OCI-LY3 (cell line): ENCODE results near the gene UPF1.

Source experiments
- H2AFZ ChIP-seq: fragments of 200-600, 300-600 bp; shearing (Covaris generic); 2 replicates; pipeline ENCODE4 v1.6.0; 2014; ENCODE audit warnings: antibody characterized with exemption, low read depth, low read length
- H3K27ac ChIP-seq: fragments of 200-600, 300-600 bp; sonication (generic); 2 replicates; pipeline ENCODE4 v1.5.1; 2014; ENCODE audit warnings: mild to moderate bottlenecking, low read length, moderate library complexity, mixed read lengths
- H3K27me3 ChIP-seq: fragments of 200-600, 300-600 bp; sonication (generic); 2 replicates; pipeline ENCODE4 v1.6.1; 2014; ENCODE audit warnings: low read depth, low read length, mixed read lengths
- H3K36me3 ChIP-seq: fragments of 200-600, 300-600 bp; sonication (generic); replicated peaks from 2 replicates; pipeline ENCODE3; 2014; ENCODE audit warnings: low read depth, low read length, mixed read lengths
- H3K4me1 ChIP-seq: fragments of 300-600, 200-600 bp; sonication (generic); 2 replicates; pipeline ENCODE4 v1.6.1; 2014; ENCODE audit warnings: low read length, mixed read lengths
- H3K4me2 ChIP-seq: fragments of 200-600, 300-600 bp; sonication (generic); 2 replicates; pipeline ENCODE4 v1.6.1; 2014; ENCODE audit warnings: low read length, mixed read lengths
- H3K4me3 ChIP-seq: fragments of 300-600, 200-600 bp; sonication (generic); 2 replicates; pipeline ENCODE4 v1.5.1; 2014; ENCODE audit warnings: antibody characterized with exemption, mild to moderate bottlenecking, low read length, moderate library complexity
- H3K79me2 ChIP-seq: fragments of 300-600, 200-600 bp; shearing (Covaris generic); 2 replicates; pipeline ENCODE4 v1.6.1; 2014; ENCODE audit warnings: mild to moderate bottlenecking, low read length, mixed read lengths
- H3K9ac ChIP-seq: fragments of 300-600, 200-600 bp; shearing (Covaris generic); 2 replicates; pipeline ENCODE4 v1.6.0; 2014; ENCODE audit warnings: mild to moderate bottlenecking, low read length, moderate library complexity
- H3K9me3 ChIP-seq: fragments of 200-600, 300-600 bp; shearing (Covaris generic); 2 replicates; pipeline ENCODE4 v1.6.1; 2014; ENCODE audit warnings: low read length, mixed read lengths; ENCODE audit not compliant: insufficient read depth
- H4K20me1 ChIP-seq: fragments of 200-600, 300-600 bp; sonication (generic); 2 replicates; pipeline ENCODE4 v1.6.1; 2016; ENCODE audit warnings: low read length, mixed read lengths; ENCODE audit not compliant: insufficient read depth
- EZH2phosphoT487 ChIP-seq: fragments of 200-600 bp; shearing (Covaris generic); IDR thresholded peaks from 2 replicates; pipeline ENCODE4 v1.6.1; 2018; ENCODE audit warnings: antibody characterized with exemption, mixed run types, low read depth
- TF ChIP-seq, protein P1 (sequence below): fragments of 200-600, 300-600 bp; sonication (generic); IDR thresholded peaks from 2 replicates; pipeline ENCODE4 v1.5.1; 2014; ENCODE audit warnings: antibody characterized with exemption, low read length, low read depth

Gene UPF1

GRCh38 chr19:18796239-18796638 is 35.5 kb upstream of the UPF1 start:
- H3K4me2 ChIP-seq, result no peak overlapping the region

DNA sequence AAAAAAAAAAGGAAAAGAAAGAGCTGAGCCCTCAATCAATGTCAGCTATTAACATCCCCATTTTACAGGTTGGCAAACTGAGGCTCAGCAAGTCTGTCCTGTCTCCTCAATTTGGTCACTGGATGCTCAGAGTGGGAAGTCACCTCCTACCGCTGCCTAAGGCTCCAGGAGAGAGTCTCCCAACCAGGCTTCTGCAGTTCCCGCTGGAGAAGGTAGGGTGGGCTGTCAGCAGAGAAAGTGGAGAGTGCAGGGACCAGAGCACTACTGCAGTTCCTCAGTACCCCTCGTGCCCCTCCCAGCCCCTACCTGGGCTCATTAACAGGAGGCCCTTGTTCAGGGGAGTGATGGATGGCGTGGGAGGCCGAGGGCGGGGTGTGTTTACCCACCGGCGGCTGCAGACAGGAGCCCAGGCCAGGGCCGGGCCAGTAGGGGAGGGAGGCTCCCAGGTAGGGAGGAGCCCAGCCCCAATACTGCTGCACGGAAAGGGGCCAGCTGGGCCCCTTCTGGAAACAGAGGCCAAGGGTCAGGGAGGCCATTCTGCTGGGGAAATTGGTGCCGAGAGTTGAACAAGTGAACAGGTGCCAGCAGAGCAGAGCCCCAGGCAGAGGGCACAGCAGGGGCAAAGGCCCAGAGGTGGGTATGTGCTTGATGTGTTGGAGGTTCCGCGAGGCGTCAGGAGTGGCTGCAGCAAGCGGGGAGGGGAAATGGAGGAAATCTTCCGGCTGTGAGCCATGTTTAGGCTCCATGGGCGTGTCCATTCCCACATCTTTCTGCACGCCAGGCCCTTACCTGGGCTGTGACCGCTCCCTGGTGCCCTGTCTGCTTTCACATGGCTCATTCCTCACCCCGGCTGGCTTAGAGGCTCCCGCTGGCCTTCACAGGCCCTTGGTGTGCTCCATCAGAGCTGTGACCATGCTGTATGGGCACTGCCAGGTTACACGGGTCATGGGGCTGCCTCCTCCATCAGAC is 33.1 kb upstream of the UPF1 start:
- Histone ChIP-seq H3K27me3 (peaks cover 41% of the 10 kb centered on the region), H4K20me1 (no peaks in the 10 kb centered on the region), H3K27ac (no peak overlapping the region), H3K4me1 (no peaks in the 10 kb centered on the region), H3K9ac (no peak overlapping the region), H3K36me3 (no peaks in the 10 kb centered on the region), H3K9me3 (no peaks in the 10 kb centered on the region), H3K4me3 (no peak overlapping the region), H3K79me2 (no peaks in the 10 kb centered on the region), H2AFZ (no peak overlapping the region), H3K4me2 (no peak overlapping the region)
- TF ChIP-seq, protein P1, sequence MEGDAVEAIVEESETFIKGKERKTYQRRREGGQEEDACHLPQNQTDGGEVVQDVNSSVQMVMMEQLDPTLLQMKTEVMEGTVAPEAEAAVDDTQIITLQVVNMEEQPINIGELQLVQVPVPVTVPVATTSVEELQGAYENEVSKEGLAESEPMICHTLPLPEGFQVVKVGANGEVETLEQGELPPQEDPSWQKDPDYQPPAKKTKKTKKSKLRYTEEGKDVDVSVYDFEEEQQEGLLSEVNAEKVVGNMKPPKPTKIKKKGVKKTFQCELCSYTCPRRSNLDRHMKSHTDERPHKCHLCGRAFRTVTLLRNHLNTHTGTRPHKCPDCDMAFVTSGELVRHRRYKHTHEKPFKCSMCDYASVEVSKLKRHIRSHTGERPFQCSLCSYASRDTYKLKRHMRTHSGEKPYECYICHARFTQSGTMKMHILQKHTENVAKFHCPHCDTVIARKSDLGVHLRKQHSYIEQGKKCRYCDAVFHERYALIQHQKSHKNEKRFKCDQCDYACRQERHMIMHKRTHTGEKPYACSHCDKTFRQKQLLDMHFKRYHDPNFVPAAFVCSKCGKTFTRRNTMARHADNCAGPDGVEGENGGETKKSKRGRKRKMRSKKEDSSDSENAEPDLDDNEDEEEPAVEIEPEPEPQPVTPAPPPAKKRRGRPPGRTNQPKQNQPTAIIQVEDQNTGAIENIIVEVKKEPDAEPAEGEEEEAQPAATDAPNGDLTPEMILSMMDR, result no peak
- TF ChIP-seq EZH2phosphoT487, result no peak

More at GRCh38 chr19:18796239-18796638, 35.5 kb upstream of the UPF1 start:
- Histone ChIP-seq H3K4me1 (peaks cover 12% of the 10 kb centered on the region), H3K4me3 (no peak overlapping the region), H4K20me1 (no peaks in the 10 kb centered on the region), H3K9me3 (no peaks in the 10 kb centered on the region), H2AFZ (no peak overlapping the region), H3K27ac (no peak overlapping the region), H3K27me3 (peaks cover 60% of the 10 kb centered on the region), H3K9ac (no peak overlapping the region), H3K79me2 (no peaks in the 10 kb centered on the region), H3K36me3 (no peaks in the 10 kb centered on the region)
- TF ChIP-seq, protein P1, result no peak
- TF ChIP-seq EZH2phosphoT487, result no peak

- Histone ChIP-seq H3K27me3 (peaks cover 36% of the 10 kb centered on the region), H4K20me1 (no peaks in the 10 kb centered on the region), H3K79me2 (no peaks in the 10 kb centered on the region), H3K4me2 (no peak overlapping the region), H3K4me3 (no peak overlapping the region), H2AFZ (no peak overlapping the region), H3K27ac (no peak overlapping the region), H3K4me1 (no peaks in the 10 kb centered on the region), H3K9me3 (no peaks in the 10 kb centered on the region), H3K9ac (no peak overlapping the region), H3K36me3 (no peaks in the 10 kb centered on the region)
- TF ChIP-seq EZH2phosphoT487, result no peak
- TF ChIP-seq, protein P1, result no peak
These were observed 32.3 kb upstream of the UPF1 start for GRCh38 chr19:18799389-18799970.

- Histone ChIP-seq H3K9me3 (no peaks in the 10 kb centered on the region), H3K4me2 (no peak overlapping the region), H3K27ac (no peak overlapping the region), H3K36me3 (no peaks in the 10 kb centered on the region), H3K79me2 (no peaks in the 10 kb centered on the region), H3K4me1 (no peaks in the 10 kb centered on the region), H4K20me1 (no peaks in the 10 kb centered on the region), H3K9ac (no peak overlapping the region), H3K4me3 (no peak overlapping the region), H2AFZ (no peak overlapping the region), H3K27me3 (peaks cover 31% of the 10 kb centered on the region)
- TF ChIP-seq, protein P1, result no peak
- no peak for TF ChIP-seq EZH2phosphoT487
These were observed 31.7 kb upstream of the UPF1 start for GRCh38 chr19:18800079-18800478.
